ENCODE results near the gene FUBP3.
A peak's percentile ranks its signal among the peaks of the same experiment; 100 is the strongest.

The FUBP3 gene

GRCh38 chr9:130578865-130579737 lies at the start of gene FUBP3:
TSS of gene FUBP3 (plus strand) at chr9:130579577. CDS start at chr9:130579681, 104 bp downstream.
- peak; percentile 79 for DNase-seq

GRCh38 chr9:130530938-130531337 lies 48.4 kb upstream of the FUBP3 start:
- DNase-seq: no peak

- DNase-seq: no peak
Measured at GRCh38 chr9:130531670-130532069, 47.7 kb upstream of the FUBP3 start.

- DNase-seq: no peak
Measured at GRCh38 chr9:130532426-130533080, 46.8 kb upstream of the FUBP3 start.

- DNase-seq: no peak
Measured at GRCh38 chr9:130535818-130536521, 43.4 kb upstream of the FUBP3 start.

- DNase-seq: no peak
Measured at GRCh38 chr9:130536701-130537107, 42.7 kb upstream of the FUBP3 start.

GRCh38 chr9:130537346-130538050 lies 41.9 kb upstream of the FUBP3 start:
- DNase-seq: no peak

GRCh38 chr9:130539420-130540223 lies 39.8 kb upstream of the FUBP3 start:
- DNase-seq: no peak

GRCh38 chr9:130541533-130541932 lies 37.8 kb upstream of the FUBP3 start:
- no peak for DNase-seq

GRCh38 chr9:130542038-130542437 lies 37.3 kb upstream of the FUBP3 start:
- no peak for DNase-seq

- DNase-seq: no peak
Measured at GRCh38 chr9:130542457-130543228, 36.7 kb upstream of the FUBP3 start.

GRCh38 chr9:130543368-130543767 lies 36.0 kb upstream of the FUBP3 start:
- DNase-seq: no peak

GRCh38 chr9:130543859-130544258 lies 35.5 kb upstream of the FUBP3 start:
- DNase-seq: no peak

GRCh38 chr9:130544364-130544763 lies 35.0 kb upstream of the FUBP3 start:
- no peak for DNase-seq

- no peak for DNase-seq
Measured at GRCh38 chr9:130548103-130548502, 31.3 kb upstream of the FUBP3 start.

GRCh38 chr9:130549093-130549735 lies 30.2 kb upstream of the FUBP3 start:
- DNase-seq: no peak

- DNase-seq: no peak
Measured at GRCh38 chr9:130554606-130555005, 24.8 kb upstream of the FUBP3 start.

GRCh38 chr9:130555061-130555460 lies 24.3 kb upstream of the FUBP3 start:
- no peak for DNase-seq

- DNase-seq: no peak
Measured at GRCh38 chr9:130555968-130556367, 23.4 kb upstream of the FUBP3 start.

- DNase-seq: no peak
Measured at GRCh38 chr9:130556396-130557076, 22.8 kb upstream of the FUBP3 start.
